WTC11 (cell line): ENCODE results near the gene RPL36. TPM values are rescaled to one million over a fixed set of nuclear protein-coding genes. Genes with fewer than 3 reads are reported as not detected.

Experiments used
- ATAC-seq: fragments of 200-7000 bp; cut with Tn5 transposase; 2 replicates; pipeline ENCODE4 v1.10.0; 2021; ENCODE audit warnings: mild to moderate bottlenecking, moderate library complexity
- CTCF ChIA-PET: fragments of 300-600 bp; sonication (Branson Sonifier 250); formaldehyde crosslinking; loops from one replicate; lab custom pipeline; 2021; ENCODE audit warnings: antibody characterized with exemption; lab: Charles Lee
- POLR2A ChIA-PET: fragments of 350-600 bp; sonication (Branson Sonifier 250); formaldehyde crosslinking; loops from one replicate; lab custom pipeline; 2021; ENCODE audit warnings: antibody characterized with exemption; lab: Charles Lee
- DNase-seq: peaks from one replicate; pipeline ENCODE4 v3.0.0; 2021; ENCODE audit warnings: low spot score
- H3K27ac Mint-ChIP-seq: 2 replicates; pipeline ENCODE4 v1.8.0; 2021; ENCODE audit warnings: mixed read lengths
- H3K27me3 Mint-ChIP-seq: 2 replicates; pipeline ENCODE4 v1.8.0; 2021; ENCODE audit warnings: low read depth, mild to moderate bottlenecking, moderate library complexity, mixed read lengths
- H3K36me3 Mint-ChIP-seq: 2 replicates; pipeline ENCODE4 v1.8.0; 2021; ENCODE audit warnings: mixed read lengths
- H3K4me1 Mint-ChIP-seq: 2 replicates; pipeline ENCODE4 v1.8.0; 2022; ENCODE audit warnings: mixed read lengths
- H3K4me3 Mint-ChIP-seq: 2 replicates; pipeline ENCODE4 v1.8.0; 2021; ENCODE audit warnings: mild to moderate bottlenecking, moderate library complexity, mixed read lengths
- H3K9me3 Mint-ChIP-seq: 2 replicates; pipeline ENCODE4 v1.8.0; 2021; ENCODE audit warnings: mixed read lengths
- CTCF ChIP-seq: fragments of 200-600 bp; IDR thresholded peaks from 2 replicates; pipeline ENCODE4 v1.8.0; 2022; ENCODE audit warnings: antibody characterized with exemption
- E2F1 ChIP-seq: sonication (generic); formaldehyde crosslinking; IDR thresholded peaks from 2 replicates; pipeline ENCODE4 v1.8.0; 2022; ENCODE audit warnings: mild to moderate bottlenecking, missing genetic modification reagents
- ETV6 ChIP-seq: sonication (generic); formaldehyde crosslinking; IDR thresholded peaks from 2 replicates; pipeline ENCODE4 v1.8.1; 2022; ENCODE audit warnings: mild to moderate bottlenecking, missing genetic modification reagents
- GABPB1 ChIP-seq: sonication (generic); formaldehyde crosslinking; IDR thresholded peaks from 2 replicates; pipeline ENCODE4 v1.8.1; 2023; ENCODE audit warnings: mild to moderate bottlenecking, missing genetic modification reagents
- HMGXB4 ChIP-seq: sonication (generic); formaldehyde crosslinking; IDR thresholded peaks from 2 replicates; pipeline ENCODE4 v1.8.1; 2023; ENCODE audit warnings: mild to moderate bottlenecking, moderate library complexity, missing genetic modification reagents
- IRF2 ChIP-seq: sonication (generic); formaldehyde crosslinking; IDR thresholded peaks from 2 replicates; pipeline ENCODE4 v1.8.0; 2022; ENCODE audit warnings: low read depth, missing genetic modification reagents, borderline replicate concordance
- NFATC4 ChIP-seq: fragments of 250-450 bp; sonication (Bioruptor Pico); IDR thresholded peaks from 2 replicates; pipeline ENCODE4 v1.9.0; 2021; ENCODE audit warnings: mild to moderate bottlenecking
- NR2C2 ChIP-seq: sonication (generic); formaldehyde crosslinking; IDR thresholded peaks from 2 replicates; pipeline ENCODE4 v1.8.0; 2022; ENCODE audit warnings: mild to moderate bottlenecking, missing genetic modification reagents
- SMAD3 ChIP-seq: sonication (generic); formaldehyde crosslinking; IDR thresholded peaks from 2 replicates; pipeline ENCODE4 v1.8.0; 2022; ENCODE audit warnings: missing genetic modification reagents, mild to moderate bottlenecking, borderline replicate concordance
- SMAD4 ChIP-seq: sonication (generic); formaldehyde crosslinking; IDR thresholded peaks from 2 replicates; pipeline ENCODE4 v1.8.0; 2022; ENCODE audit warnings: mild to moderate bottlenecking, missing genetic modification reagents
- USF1 ChIP-seq: sonication (generic); formaldehyde crosslinking; IDR thresholded peaks from 2 replicates; pipeline ENCODE4 v1.8.0; 2022; ENCODE audit warnings: mild to moderate bottlenecking, missing genetic modification reagents
- ZNF232 ChIP-seq: sonication (generic); formaldehyde crosslinking; IDR thresholded peaks from 2 replicates; pipeline ENCODE4 v1.8.0; 2022; ENCODE audit warnings: mild to moderate bottlenecking, missing genetic modification reagents
- ZNF423 ChIP-seq: fragments of 250-450 bp; sonication (Bioruptor Pico); IDR thresholded peaks from 2 replicates; pipeline ENCODE4 v2.1.2; 2022; ENCODE audit warnings: mild to moderate bottlenecking, moderate library complexity
- total RNA-seq: library from RNA; stranded (reverse); gene quantifications from 3 replicates; pipeline ENCODE4 v1.2.3, GENCODE V29; 2021
- TF ChIP-seq, protein P1 (sequence below): sonication (generic); formaldehyde crosslinking; IDR thresholded peaks from 2 replicates; pipeline ENCODE4 v1.8.1; 2023; ENCODE audit warnings: mild to moderate bottlenecking, missing genetic modification reagents, borderline replicate concordance
- TF ChIP-seq, protein P2 (sequence below): sonication (generic); formaldehyde crosslinking; IDR thresholded peaks from 2 replicates; pipeline ENCODE4 v1.8.1; 2022; ENCODE audit warnings: low read depth, mild to moderate bottlenecking, moderate library complexity, missing genetic modification reagents, borderline replicate concordance
- TF ChIP-seq, protein P3 (sequence below): sonication (generic); formaldehyde crosslinking; IDR thresholded peaks from 2 replicates; pipeline ENCODE4 v1.8.0; 2022; ENCODE audit warnings: mild to moderate bottlenecking, missing genetic modification reagents

Gene RPL36
- total RNA-seq, 1 experiment from 2014 or later: 1,080 TPM

- H3K27me3 Mint-ChIP-seq: no peaks in the 10 kb centered on the region
- POLR2A ChIA-PET: no interaction called here
- ATAC-seq: no peak
- TF ChIP-seq CTCF (no peak), E2F1 (CRISPR knock-in tag) (no peak), HMGXB4 (CRISPR knock-in tag) (no peak), IRF2 (no peak), ZNF423 (CRISPR knock-in tag) (no peak), USF1 (no peak), ETV6 (CRISPR knock-in tag) (no peak), SMAD3 (no peak), NFATC4 (CRISPR knock-in tag) (no peak), SMAD4 (CRISPR knock-in tag) (no peak), ZNF232 (CRISPR knock-in tag) (no peak), NR2C2 (CRISPR knock-in tag) (no peak), GABPB1 (CRISPR knock-in tag) (no peak)
- TF ChIP-seq, protein P1, sequence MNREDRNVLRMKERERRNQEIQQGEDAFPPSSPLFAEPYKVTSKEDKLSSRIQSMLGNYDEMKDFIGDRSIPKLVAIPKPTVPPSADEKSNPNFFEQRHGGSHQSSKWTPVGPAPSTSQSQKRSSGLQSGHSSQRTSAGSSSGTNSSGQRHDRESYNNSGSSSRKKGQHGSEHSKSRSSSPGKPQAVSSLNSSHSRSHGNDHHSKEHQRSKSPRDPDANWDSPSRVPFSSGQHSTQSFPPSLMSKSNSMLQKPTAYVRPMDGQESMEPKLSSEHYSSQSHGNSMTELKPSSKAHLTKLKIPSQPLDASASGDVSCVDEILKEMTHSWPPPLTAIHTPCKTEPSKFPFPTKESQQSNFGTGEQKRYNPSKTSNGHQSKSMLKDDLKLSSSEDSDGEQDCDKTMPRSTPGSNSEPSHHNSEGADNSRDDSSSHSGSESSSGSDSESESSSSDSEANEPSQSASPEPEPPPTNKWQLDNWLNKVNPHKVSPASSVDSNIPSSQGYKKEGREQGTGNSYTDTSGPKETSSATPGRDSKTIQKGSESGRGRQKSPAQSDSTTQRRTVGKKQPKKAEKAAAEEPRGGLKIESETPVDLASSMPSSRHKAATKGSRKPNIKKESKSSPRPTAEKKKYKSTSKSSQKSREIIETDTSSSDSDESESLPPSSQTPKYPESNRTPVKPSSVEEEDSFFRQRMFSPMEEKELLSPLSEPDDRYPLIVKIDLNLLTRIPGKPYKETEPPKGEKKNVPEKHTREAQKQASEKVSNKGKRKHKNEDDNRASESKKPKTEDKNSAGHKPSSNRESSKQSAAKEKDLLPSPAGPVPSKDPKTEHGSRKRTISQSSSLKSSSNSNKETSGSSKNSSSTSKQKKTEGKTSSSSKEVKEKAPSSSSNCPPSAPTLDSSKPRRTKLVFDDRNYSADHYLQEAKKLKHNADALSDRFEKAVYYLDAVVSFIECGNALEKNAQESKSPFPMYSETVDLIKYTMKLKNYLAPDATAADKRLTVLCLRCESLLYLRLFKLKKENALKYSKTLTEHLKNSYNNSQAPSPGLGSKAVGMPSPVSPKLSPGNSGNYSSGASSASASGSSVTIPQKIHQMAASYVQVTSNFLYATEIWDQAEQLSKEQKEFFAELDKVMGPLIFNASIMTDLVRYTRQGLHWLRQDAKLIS (CRISPR knock-in tag): no peak
- TF ChIP-seq, protein P2, sequence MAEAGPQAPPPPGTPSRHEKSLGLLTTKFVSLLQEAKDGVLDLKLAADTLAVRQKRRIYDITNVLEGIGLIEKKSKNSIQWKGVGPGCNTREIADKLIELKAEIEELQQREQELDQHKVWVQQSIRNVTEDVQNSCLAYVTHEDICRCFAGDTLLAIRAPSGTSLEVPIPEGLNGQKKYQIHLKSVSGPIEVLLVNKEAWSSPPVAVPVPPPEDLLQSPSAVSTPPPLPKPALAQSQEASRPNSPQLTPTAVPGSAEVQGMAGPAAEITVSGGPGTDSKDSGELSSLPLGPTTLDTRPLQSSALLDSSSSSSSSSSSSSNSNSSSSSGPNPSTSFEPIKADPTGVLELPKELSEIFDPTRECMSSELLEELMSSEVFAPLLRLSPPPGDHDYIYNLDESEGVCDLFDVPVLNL (CRISPR knock-in tag): no peak
- TF ChIP-seq, protein P3, sequence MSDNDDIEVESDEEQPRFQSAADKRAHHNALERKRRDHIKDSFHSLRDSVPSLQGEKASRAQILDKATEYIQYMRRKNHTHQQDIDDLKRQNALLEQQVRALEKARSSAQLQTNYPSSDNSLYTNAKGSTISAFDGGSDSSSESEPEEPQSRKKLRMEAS (CRISPR knock-in tag): no peak
- no peak for DNase-seq
- H3K9me3 Mint-ChIP-seq: no peaks in the 10 kb centered on the region
- CTCF ChIA-PET: interaction anchor here (0.6 to 2.2 kb wide), 3 partner anchors 18 to 103 kb away, joined by 3 to 10 read pairs (median 9); partner anchors contain the start of gene RPL36
- peaks cover 50% of the 10 kb centered on the region for H3K36me3 Mint-ChIP-seq
- H3K4me3 Mint-ChIP-seq: no peak overlapping the region
- peaks cover 11% of the 10 kb centered on the region for H3K4me1 Mint-ChIP-seq
- 0 out of 2 replicates have a peak overlapping the region, but pooled peaks have one; percentile 32 for H3K27ac Mint-ChIP-seq
Observed at GRCh38 chr19:5669212-5669611, 20.9 kb upstream of the RPL36 start.
